Mucosa of gallbladder (tissue), 1 donor: ENCODE data around the gene SNX12. TPM values are rescaled to one million over a fixed set of nuclear protein-coding genes. Genes with fewer than 3 reads are reported as not detected.
"Not testable (repeated sequence)": the region's sequence is repeated elsewhere in the genome, so short reads cannot be mapped to it uniquely, and the experiment has no call there.

ENCODE experiments used
- DNase-seq: peaks from one replicate; pipeline ENCODE4 v3.0.0-alpha.2; 2020; ENCODE audit warnings: low spot score
- total RNA-seq: library from RNA; stranded (reverse); gene quantifications from one replicate; pipeline ENCODE4 v1.2.1, GENCODE V29; 2021
- donor health status: DM: no; HTN: no; CAD: no.

The SNX12 gene
- total RNA-seq, 1 donor from 2014 or later, result 65.3 TPM

DNA sequence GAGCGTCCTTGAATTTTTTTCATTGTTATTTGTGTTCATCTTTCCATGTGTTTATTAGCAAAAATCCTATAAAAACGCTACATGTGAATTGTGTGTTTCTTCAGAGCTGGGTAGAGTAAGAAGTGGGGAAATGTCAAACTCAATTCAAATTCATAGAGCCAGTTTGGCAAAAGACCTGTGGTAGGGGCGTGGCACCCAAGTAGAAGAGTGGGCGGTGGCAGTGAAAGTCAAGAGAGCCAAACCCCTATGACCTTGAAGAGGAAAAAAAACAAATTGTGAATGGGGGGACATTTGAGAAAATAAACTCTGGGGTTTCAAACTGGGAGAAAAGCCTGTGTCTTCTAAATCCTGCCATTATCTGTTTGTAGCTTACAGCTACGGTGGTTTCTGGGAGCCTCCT lies 23.1 kb upstream of the SNX12 start:
- DNase-seq, result no peak

DNA sequence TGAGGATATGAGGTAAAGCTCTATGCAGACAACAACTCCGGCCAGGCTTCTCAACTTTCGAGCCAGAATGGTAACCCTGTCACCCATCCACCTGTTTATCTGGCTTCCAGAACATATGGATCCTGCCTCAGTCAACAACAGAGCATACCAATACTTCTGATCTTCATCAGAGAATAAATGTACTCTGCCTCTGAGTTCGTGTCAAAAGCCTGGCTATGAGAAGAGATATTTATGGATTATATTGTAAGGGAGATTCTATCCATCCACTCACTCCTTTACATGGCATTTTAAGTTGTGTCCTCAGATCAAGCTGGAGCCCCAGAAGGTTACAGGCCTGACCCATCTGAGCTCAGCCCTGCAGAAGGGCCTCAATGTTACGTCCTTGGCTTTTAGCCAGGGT lies 17.8 kb upstream of the SNX12 start:
- DNase-seq, result no peak

DNA sequence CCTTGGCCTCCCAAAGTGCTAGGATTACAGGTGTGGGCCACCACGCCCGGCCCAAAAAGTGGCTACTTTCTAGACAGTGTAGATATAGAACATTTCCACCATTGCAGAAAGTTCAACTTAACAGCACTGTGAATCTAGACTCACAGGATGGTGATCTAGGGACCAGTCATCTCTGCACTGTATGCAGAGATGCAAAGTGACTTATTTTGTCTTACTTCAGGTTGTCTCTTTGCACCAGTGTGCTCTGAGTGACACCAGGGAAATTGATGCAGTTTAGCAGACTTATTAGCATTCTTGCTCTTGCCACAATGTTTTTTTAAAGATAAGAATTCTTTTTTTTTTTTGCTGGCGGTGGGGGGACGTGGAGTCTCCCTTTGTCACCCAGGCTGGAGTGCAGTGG lies 14.7 kb upstream of the SNX12 start:
- no peak for DNase-seq

DNA sequence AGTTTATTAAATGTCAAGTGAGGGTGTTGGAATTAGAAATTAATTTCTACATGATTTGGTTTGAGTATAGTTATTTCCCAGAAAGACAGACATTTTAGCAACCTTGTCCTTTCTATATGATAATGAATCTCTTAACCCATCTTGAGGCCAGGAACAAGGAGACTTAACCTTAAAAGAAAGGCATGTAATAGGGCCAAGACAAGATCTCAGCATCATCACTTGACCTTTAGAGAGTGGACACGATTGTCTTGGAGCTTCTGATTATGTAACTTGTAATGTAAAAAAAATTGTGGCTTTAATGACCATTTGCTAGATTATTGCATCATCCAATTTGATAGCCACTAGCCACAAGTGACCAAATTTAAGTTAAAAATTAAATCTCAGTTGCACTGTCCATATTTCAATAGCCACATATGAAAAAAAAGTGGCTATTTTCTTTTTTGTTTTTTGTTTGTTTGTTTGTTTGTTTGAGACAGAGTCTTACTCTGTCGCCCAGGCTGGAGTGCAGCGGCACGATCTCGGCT lies 14.1 kb upstream of the SNX12 start:
- no peak for DNase-seq

DNA sequence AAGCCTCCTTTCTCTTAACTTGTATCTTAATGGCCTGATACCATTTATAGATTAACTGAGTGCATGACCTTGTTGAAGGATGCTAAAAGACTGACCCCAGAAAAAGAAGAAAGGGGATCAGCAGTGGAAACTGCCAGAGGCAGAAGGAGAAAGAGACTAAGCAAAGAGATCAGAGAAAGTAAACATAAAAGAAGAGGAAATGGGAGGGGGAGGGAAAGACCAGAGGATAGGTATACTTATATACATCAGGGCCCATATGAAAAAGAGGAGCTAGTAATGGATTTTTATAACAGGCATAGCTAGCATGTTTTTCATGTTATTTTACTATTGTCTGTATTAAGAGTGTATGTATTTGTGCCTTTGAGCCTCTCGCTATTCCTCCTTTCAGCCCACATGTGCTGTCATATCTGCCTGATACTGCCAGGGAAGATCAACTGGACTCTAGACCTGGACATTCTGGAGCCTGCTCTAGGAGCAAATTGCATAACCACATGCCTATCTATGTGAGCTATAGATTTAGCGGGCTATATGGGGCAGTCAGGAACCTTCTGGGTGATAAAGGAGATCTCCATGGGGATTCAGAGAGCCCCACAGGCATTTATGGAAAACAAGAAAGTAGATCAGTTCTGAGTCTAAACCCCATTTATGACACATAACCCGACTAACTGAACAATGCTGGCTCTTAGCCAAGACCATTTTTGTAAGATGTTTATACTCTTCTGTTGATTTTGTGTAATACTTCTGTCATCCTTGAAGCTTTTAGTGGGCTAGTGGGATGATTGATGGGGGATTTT lies 13.4 kb upstream of the SNX12 start:
- no peak for DNase-seq

DNA sequence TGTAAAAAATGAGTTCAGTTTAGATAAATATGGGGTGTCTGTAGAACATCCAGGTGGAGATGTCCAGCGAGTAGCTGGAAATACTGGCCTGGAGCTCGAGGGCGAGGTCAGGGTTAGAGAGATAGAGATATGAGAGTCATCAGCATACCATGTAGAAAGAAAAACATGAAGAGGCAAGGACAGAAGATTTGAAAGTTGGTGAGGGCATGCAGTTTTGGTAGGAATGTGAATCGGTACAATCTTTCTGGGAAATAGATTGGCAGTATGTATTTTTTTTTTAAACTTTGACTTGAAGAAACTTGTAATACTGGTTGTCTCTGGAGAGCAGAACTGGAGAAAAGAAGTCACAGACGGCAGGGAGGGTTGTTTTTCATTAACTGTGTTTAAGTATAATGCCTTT lies 2.4 kb upstream of the SNX12 start:
- DNase-seq, result no peak

DNA sequence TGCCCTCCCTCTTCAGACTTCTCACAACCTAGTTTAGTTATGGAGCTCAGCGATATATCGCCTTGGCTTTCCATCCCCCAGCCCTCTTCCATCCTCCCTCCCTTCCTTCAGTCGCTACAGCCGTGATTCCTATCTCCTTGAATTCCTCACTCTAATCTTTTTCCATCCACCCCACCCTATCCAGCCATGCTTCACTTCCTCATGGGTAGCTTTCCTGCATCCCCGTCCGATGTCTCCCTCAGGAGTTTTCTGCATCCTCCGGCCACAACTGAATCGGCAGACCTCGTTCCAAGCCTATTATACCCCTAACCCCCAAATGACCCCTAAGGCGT lies 456 bp downstream of the SNX12 start:
- DNase-seq, result no peak

DNA sequence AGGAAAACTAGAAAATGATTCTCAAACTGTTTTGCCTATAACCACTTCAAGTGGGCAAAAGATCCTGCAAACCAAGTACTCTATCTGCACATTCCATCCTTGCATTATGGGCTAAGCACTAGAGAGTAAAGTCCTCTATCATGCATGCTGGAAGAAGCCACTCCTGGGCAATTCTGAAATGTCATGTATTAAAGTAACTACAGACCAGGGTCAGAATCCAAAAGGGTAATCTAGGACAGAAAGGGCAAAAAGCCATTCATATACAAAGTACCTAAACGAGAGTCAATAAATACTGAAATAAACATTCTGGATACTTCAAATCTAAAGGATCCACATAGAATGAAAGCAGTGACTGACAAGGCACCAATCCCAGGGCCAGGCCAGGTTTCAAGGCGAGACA lies 1.0 kb downstream of the SNX12 start:
- DNase-seq, result no peak

DNA sequence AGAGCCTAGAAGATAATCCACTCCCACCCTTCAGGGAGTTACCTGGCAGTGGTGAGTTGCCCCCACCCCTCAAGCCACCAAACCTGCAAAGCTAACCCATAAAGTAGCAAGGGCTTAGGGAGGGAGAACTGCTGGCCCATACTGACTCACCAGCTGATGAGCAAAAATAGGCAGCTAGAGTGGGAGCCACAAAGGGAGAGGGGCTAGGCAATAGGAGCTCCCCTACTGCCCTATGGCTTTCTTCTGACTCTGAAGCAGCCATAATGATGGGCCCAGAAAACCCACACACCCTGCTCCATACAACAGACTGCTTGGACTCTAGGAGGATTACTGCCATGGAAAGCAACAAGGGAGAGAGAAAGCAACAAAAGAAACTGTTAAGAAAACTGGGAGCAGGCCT lies 8.0 kb downstream of the SNX12 start:
- no peak for DNase-seq

DNA sequence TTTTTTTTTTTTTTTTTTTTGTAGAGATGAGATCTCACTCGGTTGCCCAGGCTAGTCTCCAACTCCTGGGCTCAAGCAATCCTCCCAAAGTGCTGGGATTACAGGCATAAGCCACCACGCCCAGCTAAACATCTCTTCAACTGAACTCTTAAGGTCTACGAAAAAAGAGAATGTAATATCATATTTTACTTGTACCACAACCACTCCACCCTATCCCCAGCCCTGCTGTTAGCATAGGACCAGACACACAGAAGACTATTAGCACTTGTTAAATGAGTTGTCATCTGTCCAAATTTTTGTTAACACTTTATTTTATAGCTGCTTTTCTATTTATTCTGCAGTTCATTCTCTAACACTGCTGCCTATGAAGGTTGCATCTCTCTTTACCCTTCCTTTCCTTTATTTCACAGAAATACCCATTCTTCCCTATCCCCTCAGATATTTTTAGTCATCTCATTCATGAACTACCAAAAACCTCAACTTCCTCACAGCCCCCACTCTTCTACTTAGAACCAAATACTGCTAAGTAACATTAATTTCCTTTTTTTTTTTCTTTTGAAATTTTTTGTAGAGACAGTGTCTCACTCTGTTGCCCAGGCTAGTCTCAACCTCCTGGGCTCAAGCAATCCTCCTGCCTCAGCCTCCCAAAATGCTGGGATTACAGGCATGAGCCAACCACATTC lies 10.1 kb downstream of the SNX12 start:
- no peak for DNase-seq

DNA sequence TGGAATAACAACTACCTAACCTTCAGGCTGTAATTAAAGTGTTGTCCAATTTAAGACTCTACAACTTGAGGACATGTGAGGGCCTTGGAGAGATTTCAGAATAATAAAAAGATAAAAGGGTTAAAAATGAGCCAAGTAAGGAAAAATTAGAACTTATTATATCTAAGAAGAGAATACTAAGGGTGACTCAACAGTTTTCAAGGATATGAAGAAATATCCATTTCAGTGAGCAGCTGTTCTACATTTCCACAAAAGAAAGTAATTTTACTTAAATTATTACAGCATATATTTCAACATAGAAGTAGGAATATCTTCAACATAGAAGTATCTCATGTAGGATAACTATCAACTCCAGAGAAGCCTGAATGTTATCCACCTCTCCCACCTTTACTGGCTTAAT lies 11.3 kb downstream of the SNX12 start:
- no peak for DNase-seq

DNA sequence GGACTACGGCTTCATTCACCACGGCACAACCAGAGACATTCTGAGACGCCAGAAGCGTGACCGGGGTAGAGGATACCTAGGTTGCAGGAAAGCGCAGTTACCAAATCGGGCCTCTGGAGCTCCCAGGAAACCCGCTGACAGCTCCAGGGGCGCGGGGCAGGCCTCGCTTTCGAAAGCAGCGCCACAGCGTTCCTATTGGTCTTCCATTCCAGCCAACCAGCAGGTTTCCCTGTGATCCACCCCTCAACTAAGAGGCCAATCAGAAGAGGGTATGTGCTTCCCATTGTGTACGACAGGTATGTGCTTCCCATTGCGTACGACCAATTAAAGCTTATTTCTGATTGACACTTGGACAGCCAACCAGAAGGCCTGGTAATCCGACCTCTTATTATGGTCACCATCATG lies 14.9 kb downstream of the SNX12 start:
- peak; percentile 20 for DNase-seq

DNA sequence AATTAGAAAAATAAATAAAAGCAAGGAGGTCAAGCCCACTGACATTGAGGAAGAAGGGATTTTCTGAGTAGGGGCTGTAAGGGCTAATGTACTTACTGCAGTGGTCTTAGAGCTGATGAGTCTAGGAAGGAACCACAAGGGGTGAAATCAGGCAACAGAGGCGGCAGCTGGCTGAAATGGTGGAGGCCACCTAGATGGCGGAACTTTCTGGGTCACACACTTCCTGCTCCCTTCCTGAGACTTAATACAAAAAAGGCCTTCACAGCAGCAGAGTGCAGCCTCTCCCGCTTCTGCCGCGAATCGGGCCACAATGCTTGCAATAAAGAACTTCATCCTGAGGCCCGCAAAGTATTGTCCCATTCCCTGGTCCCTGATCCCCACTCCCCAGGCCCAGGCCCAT lies 15.4 kb downstream of the SNX12 start:
- DNase-seq, result no peak

DNA sequence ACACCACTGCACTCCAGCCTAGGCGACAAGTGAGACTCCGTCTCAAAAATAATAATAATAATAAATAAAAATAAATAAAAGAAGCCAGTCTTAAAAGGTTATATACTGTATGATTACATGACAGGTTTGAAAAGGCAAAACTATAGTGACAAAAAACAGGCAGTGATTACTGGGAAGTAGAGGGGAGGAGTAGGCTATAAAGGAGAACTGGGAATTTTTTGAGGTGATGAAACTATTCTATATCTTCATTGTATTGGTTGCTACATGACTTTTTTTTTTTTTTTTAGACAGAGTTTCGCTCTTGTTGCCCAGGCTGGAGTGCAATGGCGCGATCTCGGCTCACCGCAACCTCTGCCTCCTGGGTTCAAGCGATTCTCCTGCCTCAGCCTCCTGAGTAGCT lies 20.2 kb downstream of the SNX12 start:
- DNase-seq, result not testable (repeated sequence)

DNA sequence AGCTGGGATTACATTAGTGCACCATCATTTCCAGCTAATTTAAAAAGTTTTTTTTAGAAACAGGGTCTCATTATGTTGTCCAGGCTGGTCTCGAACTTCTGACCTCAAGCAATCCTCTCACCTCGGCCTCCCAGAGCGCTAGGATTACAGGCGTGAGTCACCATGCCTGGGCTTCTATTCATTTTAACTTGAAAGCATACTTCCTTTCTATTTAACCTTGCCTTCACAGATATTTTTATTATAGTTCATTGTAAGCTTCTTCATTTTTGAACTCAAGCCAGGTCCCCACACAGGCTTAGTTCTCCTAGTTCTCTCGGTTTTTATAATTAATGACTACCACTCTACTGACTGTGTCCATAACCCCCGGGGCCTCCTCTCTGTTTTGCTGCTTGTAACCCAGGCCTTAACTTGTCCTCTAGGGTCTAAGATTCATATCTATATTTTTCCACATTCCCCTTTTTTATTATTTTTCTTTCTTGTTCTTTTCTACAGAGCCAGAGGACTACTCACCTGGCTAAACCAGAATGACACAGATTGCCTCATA lies 50.7 kb downstream of the SNX12 start:
- no peak for DNase-seq

Other genes starting within 250 kb of the SNX12 start
- 0.14 TPM for gene TEX11, start 159.6 kb downstream of the SNX12 start, total RNA-seq
- 0.26 TPM for gene SLC7A3, start 137.2 kb downstream of the SNX12 start, total RNA-seq
- 42.3 TPM for gene FOXO4, start 27.5 kb upstream of the SNX12 start, total RNA-seq
- not detected for gene CXorf65, start 38.4 kb upstream of the SNX12 start, total RNA-seq
- gene IL2RG, start 43.2 kb upstream of the SNX12 start, total RNA-seq, result 8.9 TPM
- 43.2 TPM for gene MED12, start 50.3 kb upstream of the SNX12 start, total RNA-seq
- 2.5 TPM for gene NLGN3, start 76.5 kb upstream of the SNX12 start, total RNA-seq
- 228 TPM for gene GJB1, start 154.9 kb upstream of the SNX12 start, total RNA-seq
- 46.9 TPM for gene ZMYM3, start 185.8 kb upstream of the SNX12 start, total RNA-seq
- 323 TPM for gene NONO, start 215.3 kb upstream of the SNX12 start, total RNA-seq
- gene ITGB1BP2, start 233.4 kb upstream of the SNX12 start, total RNA-seq, result 7.0 TPM